Caco-2 (cell line): Measurements from ENCODE around the gene DHX32. TPM values are rescaled to one million over a fixed set of nuclear protein-coding genes. Genes with fewer than 3 reads are reported as not detected.

Source experiments
- BruUV-seq: library from RNA; stranded (reverse); fragments of 400-500 nt; replicated peaks from 2 replicates; lab custom pipeline; 2021; lab: Mats Ljungman, UMichigan
- CTCF ChIA-PET: fragments of 300-600 bp; sonication (Branson Sonifier 250); formaldehyde crosslinking; loops from one replicate; lab custom pipeline; 2022; ENCODE audit warnings: antibody characterized with exemption; lab: Charles Lee
- POLR2A ChIA-PET: fragments of 300-600 bp; sonication (Branson Sonifier 250); formaldehyde crosslinking; loops from one replicate; lab custom pipeline; 2022; ENCODE audit warnings: antibody characterized with exemption; lab: Charles Lee
- DNase-seq, 2 experiments: peaks; one replicate each; pipeline versions ENCODE4 v3.0.0 to v3.0.0-alpha.2; 2020 to 2022
- H3K27me3 ChIP-seq: replicated peaks from 2 replicates; pipeline ENCODE4 v1.6.0; 2011; ENCODE audit warnings: low read length; ENCODE audit not compliant: control insufficient read depth, insufficient read depth
- H3K36me3 ChIP-seq: 2 replicates; pipeline ENCODE4 v1.5.1; 2011; ENCODE audit warnings: low read length; ENCODE audit not compliant: control insufficient read depth, insufficient read depth
- H3K4me1 ChIP-seq: fragments of 250-450 bp; sonication (Bioruptor Pico); 2 replicates; pipeline ENCODE4 v1.5.1; 2020; ENCODE audit warnings: mild to moderate bottlenecking
- H3K4me3 ChIP-seq: 2 replicates; pipeline ENCODE4 v1.5.1; 2011; ENCODE audit warnings: low read depth, mild to moderate bottlenecking, control low read depth, low read length
- H3K9me3 ChIP-seq: fragments of 250-450 bp; sonication (Bioruptor Pico); 2 replicates; pipeline ENCODE4 v1.5.1; 2020; ENCODE audit warnings: mild to moderate bottlenecking, moderate library complexity
- H3K27ac Mint-ChIP-seq: one replicate; pipeline ENCODE4 v1.8.0; 2022; ENCODE audit warnings: mixed read lengths; ENCODE audit not compliant: unreplicated experiment
- H3K27me3 Mint-ChIP-seq: one replicate; pipeline ENCODE4 v1.8.0; 2022; ENCODE audit warnings: mixed read lengths; ENCODE audit not compliant: insufficient read depth, unreplicated experiment
- H3K36me3 Mint-ChIP-seq: one replicate; pipeline ENCODE4 v1.8.0; 2022; ENCODE audit warnings: mild to moderate bottlenecking, mixed read lengths; ENCODE audit not compliant: insufficient read depth, unreplicated experiment
- H3K4me1 Mint-ChIP-seq: one replicate; pipeline ENCODE4 v1.8.0; 2022; ENCODE audit warnings: low read depth, mixed read lengths; ENCODE audit not compliant: unreplicated experiment
- H3K4me3 Mint-ChIP-seq: one replicate; pipeline ENCODE4 v1.8.0; 2022; ENCODE audit warnings: mild to moderate bottlenecking, moderate library complexity, mixed read lengths; ENCODE audit not compliant: unreplicated experiment
- H3K9me3 Mint-ChIP-seq: one replicate; pipeline ENCODE4 v1.8.0; 2022; ENCODE audit warnings: mixed read lengths; ENCODE audit not compliant: unreplicated experiment
- intact Hi-C: fragments of 100-400 bp; cut with micrococcal nuclease; formaldehyde crosslinking; loops from one replicate; pipeline ENCODE4 v1.10.0; 2022; ENCODE audit not compliant: unreplicated experiment
- total RNA-seq: library from RNA; stranded (reverse); gene quantifications from 2 replicates; pipeline ENCODE4 v1.2.3, GENCODE V29; 2022
- TF ChIP-seq, protein P1 (sequence below), 2 experiments: fragments of 200-600 bp in 1 of 2; IDR thresholded peaks; 1 replicate in 1 of 2; 2 replicates in 1 of 2; pipeline versions ENCODE4 v1.5.1 to v1.8.0; 2011 to 2022; ENCODE audit warnings: antibody characterized with exemption in 1 of 2, control low read depth in 1 of 2, inconsistent platforms in 1 of 2, low read depth in 1 of 2, low read length in 1 of 2, mild to moderate bottlenecking in 1 of 2, moderate library complexity in 1 of 2; ENCODE audit not compliant: insufficient read depth in 1 of 2, severe bottlenecking in 1 of 2, unreplicated experiment in 1 of 2

DHX32 gene
- total RNA-seq, 1 experiment from 2014 or later, result 25.0 TPM

DNA sequence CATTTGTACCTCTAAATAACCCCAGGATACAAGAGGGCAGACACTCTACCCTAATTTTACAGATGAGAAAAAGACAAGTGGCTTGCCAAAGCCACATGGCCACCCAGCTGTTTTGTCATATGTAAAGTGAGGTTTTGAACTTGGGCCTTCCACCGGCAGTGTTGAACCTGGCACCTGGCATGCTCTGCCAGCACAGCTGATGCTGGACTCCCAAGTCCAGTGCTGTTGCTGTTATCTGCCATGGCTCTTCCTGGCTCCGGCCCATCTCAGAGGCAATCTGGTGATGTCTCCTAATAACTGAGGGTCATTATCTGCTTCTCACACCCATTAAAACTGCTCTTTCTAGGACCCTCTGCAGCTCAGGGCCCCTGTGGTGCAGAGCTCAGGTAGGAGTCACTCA, 32.7 kb downstream of the DHX32 start:
- Histone ChIP-seq H3K9me3 (no peaks in the 10 kb centered on the region), H3K4me1 (no peaks in the 10 kb centered on the region), H3K27me3 (no peaks in the 10 kb centered on the region), H3K36me3 (no peaks in the 10 kb centered on the region), H3K4me3 (no peak overlapping the region)
- H3K4me3 Mint-ChIP-seq, result no peak overlapping the region
- no peak overlapping the region for H3K27ac Mint-ChIP-seq
- peaks cover 32% of the 10 kb centered on the region for H3K36me3 Mint-ChIP-seq
- BruUV-seq, result no TSS peak
- DNase-seq, result no peak
- ChIA-PET CTCF (no interaction called here), POLR2A (no interaction called here)
- TF ChIP-seq, protein P1, sequence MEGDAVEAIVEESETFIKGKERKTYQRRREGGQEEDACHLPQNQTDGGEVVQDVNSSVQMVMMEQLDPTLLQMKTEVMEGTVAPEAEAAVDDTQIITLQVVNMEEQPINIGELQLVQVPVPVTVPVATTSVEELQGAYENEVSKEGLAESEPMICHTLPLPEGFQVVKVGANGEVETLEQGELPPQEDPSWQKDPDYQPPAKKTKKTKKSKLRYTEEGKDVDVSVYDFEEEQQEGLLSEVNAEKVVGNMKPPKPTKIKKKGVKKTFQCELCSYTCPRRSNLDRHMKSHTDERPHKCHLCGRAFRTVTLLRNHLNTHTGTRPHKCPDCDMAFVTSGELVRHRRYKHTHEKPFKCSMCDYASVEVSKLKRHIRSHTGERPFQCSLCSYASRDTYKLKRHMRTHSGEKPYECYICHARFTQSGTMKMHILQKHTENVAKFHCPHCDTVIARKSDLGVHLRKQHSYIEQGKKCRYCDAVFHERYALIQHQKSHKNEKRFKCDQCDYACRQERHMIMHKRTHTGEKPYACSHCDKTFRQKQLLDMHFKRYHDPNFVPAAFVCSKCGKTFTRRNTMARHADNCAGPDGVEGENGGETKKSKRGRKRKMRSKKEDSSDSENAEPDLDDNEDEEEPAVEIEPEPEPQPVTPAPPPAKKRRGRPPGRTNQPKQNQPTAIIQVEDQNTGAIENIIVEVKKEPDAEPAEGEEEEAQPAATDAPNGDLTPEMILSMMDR (IDR thresholded peaks at IDR 0.05; ENCODE audit: insufficient read depth in 1 of 2, low read depth in 1 of 2, low read length in 1 of 2, severe bottlenecking in 1 of 2, unreplicated experiment in 1 of 2), result no peak
- H3K27me3 Mint-ChIP-seq, result no peaks in the 10 kb centered on the region
- no peaks in the 10 kb centered on the region for H3K9me3 Mint-ChIP-seq
- H3K4me1 Mint-ChIP-seq, result no peaks in the 10 kb centered on the region
- intact Hi-C loops, result no loop called here

DNA sequence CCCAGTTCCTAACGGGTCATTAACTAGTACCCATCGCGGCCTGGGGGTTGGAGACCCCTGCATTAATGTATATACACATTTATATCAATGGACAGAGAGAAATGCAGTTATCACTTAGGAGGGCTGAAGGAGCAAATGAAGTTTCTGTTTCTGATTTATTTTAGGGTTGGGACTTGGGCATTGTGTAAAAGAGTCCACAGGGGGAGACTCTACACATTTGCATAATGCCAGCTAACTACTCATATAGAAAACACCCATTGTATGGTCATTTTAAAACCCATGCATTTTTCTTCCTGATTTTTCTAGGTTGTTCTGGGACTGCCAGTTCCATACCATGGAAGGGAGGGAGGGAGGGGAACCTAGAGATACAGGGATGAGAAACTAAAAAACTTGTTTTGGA, 34.2 kb downstream of the DHX32 start:
- CTCF ChIA-PET, result no interaction called here
- intact Hi-C loops, result no loop called here
- no TSS peak for BruUV-seq
- Mint-ChIP-seq H3K9me3 (no peaks in the 10 kb centered on the region), H3K4me3 (no peak overlapping the region), H3K36me3 (peaks cover 27% of the 10 kb centered on the region), H3K27ac (no peak overlapping the region), H3K27me3 (no peaks in the 10 kb centered on the region), H3K4me1 (no peaks in the 10 kb centered on the region)
- TF ChIP-seq, protein P1 (IDR thresholded peaks at IDR 0.05; ENCODE audit: insufficient read depth in 1 of 2, low read depth in 1 of 2, low read length in 1 of 2, severe bottlenecking in 1 of 2, unreplicated experiment in 1 of 2), result no peak
- Histone ChIP-seq H3K4me1 (no peaks in the 10 kb centered on the region), H3K36me3 (no peaks in the 10 kb centered on the region), H3K27me3 (no peaks in the 10 kb centered on the region), H3K9me3 (no peaks in the 10 kb centered on the region), H3K4me3 (no peak overlapping the region)
- POLR2A ChIA-PET, result no interaction called here
- DNase-seq, result no peak

DNA sequence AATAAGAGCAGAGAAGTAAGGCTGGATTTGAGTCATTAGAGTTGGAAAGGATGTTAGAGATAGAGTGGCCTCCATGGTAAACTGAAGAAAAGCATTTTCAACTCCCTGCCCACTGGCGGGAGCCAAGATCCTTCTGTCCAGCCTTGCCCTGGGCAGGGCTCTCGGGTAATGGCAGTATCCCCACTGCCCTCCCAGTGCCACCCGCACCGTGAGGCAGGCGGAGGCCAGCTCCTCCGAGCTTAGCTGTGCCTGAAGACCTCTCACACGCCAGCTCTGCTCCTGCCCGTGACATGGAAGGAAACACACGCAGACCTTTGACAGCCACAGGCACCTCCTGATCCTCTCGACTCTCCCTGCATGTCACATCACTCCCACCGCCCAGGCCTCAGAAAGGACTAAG, 35.5 kb downstream of the DHX32 start:
- H3K27me3 ChIP-seq, result no peaks in the 10 kb centered on the region
- H3K27ac Mint-ChIP-seq, result no peak overlapping the region
- intact Hi-C loops, result no loop called here
- H3K4me1 ChIP-seq, result peaks cover 9% of the 10 kb centered on the region; the same call in 1 of the 2 replicates
- no peaks in the 10 kb centered on the region for H3K36me3 ChIP-seq
- TF ChIP-seq, protein P1 (IDR thresholded peaks at IDR 0.05; ENCODE audit: insufficient read depth in 1 of 2, low read depth in 1 of 2, low read length in 1 of 2, severe bottlenecking in 1 of 2, unreplicated experiment in 1 of 2), result no peak
- peaks cover 23% of the 10 kb centered on the region for H3K36me3 Mint-ChIP-seq
- no peak overlapping the region for H3K4me3 Mint-ChIP-seq
- DNase-seq, result no peak
- no peaks in the 10 kb centered on the region for H3K27me3 Mint-ChIP-seq
- no peaks in the 10 kb centered on the region for H3K4me1 Mint-ChIP-seq
- ChIA-PET CTCF (no interaction called here), POLR2A (no interaction called here)
- no peak overlapping the region for H3K4me3 ChIP-seq
- H3K9me3 Mint-ChIP-seq, result no peaks in the 10 kb centered on the region
- H3K9me3 ChIP-seq, result no peaks in the 10 kb centered on the region
- no TSS peak for BruUV-seq
